Mucosa of rectum (tissue), 2 donors: ENCODE results near the gene CELA3A.
A peak's percentile ranks its signal among the peaks of the same experiment; 100 is the strongest.
"Not testable (repeated sequence)": the region's sequence is repeated elsewhere in the genome, so short reads cannot be mapped to it uniquely, and the experiment has no call there.

ENCODE experiments used
- H3K27ac ChIP-seq, 2 donors: one replicate each; pipeline ENCODE4 v1.7.0; 2013; ENCODE audit warnings: inconsistent platforms in 2 of 2, low read depth in 2 of 2, low read length in 2 of 2
- H3K27me3 ChIP-seq, 2 donors: one replicate each; pipeline ENCODE4 v1.7.0; 2013; ENCODE audit warnings: low read length in 2 of 2; ENCODE audit not compliant: control insufficient read depth in 2 of 2, insufficient read depth in 2 of 2
- H3K36me3 ChIP-seq, 2 donors: one replicate each; pipeline ENCODE4 v1.7.0; 2013; ENCODE audit warnings: low read length in 2 of 2; ENCODE audit not compliant: control insufficient read depth in 2 of 2, insufficient read depth in 2 of 2
- H3K4me1 ChIP-seq, 2 donors: one replicate each; pipeline ENCODE4 v1.7.0; 2013; ENCODE audit warnings: low read length in 2 of 2, mild to moderate bottlenecking in 1 of 2; ENCODE audit not compliant: control insufficient read depth in 2 of 2, insufficient read depth in 2 of 2
- H3K4me3 ChIP-seq, 2 donors: one replicate each; pipeline ENCODE4 v1.7.0; 2013; ENCODE audit warnings: low read length in 2 of 2
- H3K9ac ChIP-seq, 2 donors: one replicate each; pipeline ENCODE4 v1.7.0; 2013; ENCODE audit warnings: low read length in 2 of 2, low read depth in 1 of 2, mild to moderate bottlenecking in 1 of 2
- H3K9me3 ChIP-seq, 2 donors: one replicate each; pipeline ENCODE4 v1.7.0; 2013; ENCODE audit warnings: low read length in 2 of 2; ENCODE audit not compliant: control insufficient read depth in 2 of 2
- donor health status: healthy.
- donor health status: Normal muscosa, but diverticular disease.

Gene CELA3A

GRCh38 chr1:21966247-21967000 lies 35.0 kb upstream of the CELA3A start:
- Histone ChIP-seq H3K27me3 (no peaks in the 10 kb centered on the region), H3K9ac (no peak overlapping the region), H3K4me3 (no peak overlapping the region), H3K36me3 (no peaks in the 10 kb centered on the region), H3K9me3 (no peaks in the 10 kb centered on the region), H3K27ac (no peak overlapping the region), H3K4me1 (peaks cover 2 to 4% of the 10 kb centered on the region in 2 donors)

GRCh38 chr1:21967216-21967615 lies 34.2 kb upstream of the CELA3A start:
- H3K4me3 ChIP-seq, H3K9me3 ChIP-seq, H3K27ac ChIP-seq, H3K4me1 ChIP-seq, H3K27me3 ChIP-seq, H3K36me3 ChIP-seq, H3K9ac ChIP-seq: not testable (repeated sequence)

- not testable (repeated sequence) for H3K4me1 ChIP-seq, H3K36me3 ChIP-seq, H3K9me3 ChIP-seq, H3K4me3 ChIP-seq, H3K27me3 ChIP-seq, H3K9ac ChIP-seq, H3K27ac ChIP-seq
Observed at GRCh38 chr1:21969066-21969465, 32.4 kb upstream of the CELA3A start.

GRCh38 chr1:21970523-21970922 lies 30.9 kb upstream of the CELA3A start:
- not testable (repeated sequence) for H3K27me3 ChIP-seq, H3K4me1 ChIP-seq, H3K27ac ChIP-seq, H3K9me3 ChIP-seq, H3K4me3 ChIP-seq, H3K9ac ChIP-seq, H3K36me3 ChIP-seq

- not testable (repeated sequence) for H3K9ac ChIP-seq, H3K9me3 ChIP-seq, H3K27me3 ChIP-seq, H3K4me3 ChIP-seq, H3K36me3 ChIP-seq, H3K4me1 ChIP-seq
- peak overlapping the region in 1 of 2 donors; percentile 48 for H3K27ac ChIP-seq
Observed at GRCh38 chr1:21972973-21973441, 28.4 kb upstream of the CELA3A start.

GRCh38 chr1:21973948-21974347 lies 27.5 kb upstream of the CELA3A start:
- not testable (repeated sequence) for H3K9ac ChIP-seq, H3K4me1 ChIP-seq, H3K9me3 ChIP-seq, H3K27me3 ChIP-seq, H3K27ac ChIP-seq, H3K4me3 ChIP-seq, H3K36me3 ChIP-seq

- H3K27ac ChIP-seq: peak overlapping the region in 1 of 2 donors; percentile 9
- not testable (repeated sequence) for H3K4me3 ChIP-seq, H3K36me3 ChIP-seq, H3K4me1 ChIP-seq, H3K9me3 ChIP-seq, H3K9ac ChIP-seq, H3K27me3 ChIP-seq
Observed at GRCh38 chr1:21974699-21975098, 26.8 kb upstream of the CELA3A start.

- H3K9me3 ChIP-seq, H3K36me3 ChIP-seq, H3K9ac ChIP-seq, H3K27me3 ChIP-seq, H3K27ac ChIP-seq, H3K4me1 ChIP-seq, H3K4me3 ChIP-seq: not testable (repeated sequence)
Observed at GRCh38 chr1:21975296-21975695, 26.2 kb upstream of the CELA3A start.

GRCh38 chr1:21976703-21977239 lies 24.7 kb upstream of the CELA3A start, which contains the start of gene CELA3B:
Gene CELA3B, plus strand, starts transcription at chr1:21977022. Its CDS starts 18 bp downstream, at chr1:21977040.
- not testable (repeated sequence) for H3K36me3 ChIP-seq, H3K27ac ChIP-seq, H3K27me3 ChIP-seq, H3K4me1 ChIP-seq, H3K9me3 ChIP-seq, H3K4me3 ChIP-seq, H3K9ac ChIP-seq

GRCh38 chr1:21978209-21978608 lies 23.2 kb upstream of the CELA3A start:
- not testable (repeated sequence) for H3K9me3 ChIP-seq, H3K36me3 ChIP-seq, H3K4me1 ChIP-seq, H3K27me3 ChIP-seq, H3K27ac ChIP-seq, H3K4me3 ChIP-seq, H3K9ac ChIP-seq
